Erythroblast (primary cell): ENCODE measurements around the gene LPGAT1.

Experiments
- GATA1 ChIP-seq: IDR thresholded peaks from 2 replicates; pipeline ENCODE4 v1.6.1; 2011; ENCODE audit warnings: low read depth, mild to moderate bottlenecking, control low read depth, low read length, moderate library complexity
- POLR2A ChIP-seq: IDR thresholded peaks from 2 replicates; pipeline ENCODE4 v1.6.1; 2011; ENCODE audit warnings: mild to moderate bottlenecking, low read length

GRCh38 chr1:211731456-211732292 lies 98.9 kb downstream of the LPGAT1 start:
- no peak for TF ChIP-seq POLR2A
- no peak for TF ChIP-seq GATA1
